NCI-H2227 (cell line): ENCODE measurements around the gene TAX1BP1.

Source experiments
- DNase-seq: peaks from one replicate; lab custom pipeline; 2025; ENCODE audit not compliant: unreplicated experiment; lab: John Stamatoyannopoulos, UW

Gene TAX1BP1

DNA sequence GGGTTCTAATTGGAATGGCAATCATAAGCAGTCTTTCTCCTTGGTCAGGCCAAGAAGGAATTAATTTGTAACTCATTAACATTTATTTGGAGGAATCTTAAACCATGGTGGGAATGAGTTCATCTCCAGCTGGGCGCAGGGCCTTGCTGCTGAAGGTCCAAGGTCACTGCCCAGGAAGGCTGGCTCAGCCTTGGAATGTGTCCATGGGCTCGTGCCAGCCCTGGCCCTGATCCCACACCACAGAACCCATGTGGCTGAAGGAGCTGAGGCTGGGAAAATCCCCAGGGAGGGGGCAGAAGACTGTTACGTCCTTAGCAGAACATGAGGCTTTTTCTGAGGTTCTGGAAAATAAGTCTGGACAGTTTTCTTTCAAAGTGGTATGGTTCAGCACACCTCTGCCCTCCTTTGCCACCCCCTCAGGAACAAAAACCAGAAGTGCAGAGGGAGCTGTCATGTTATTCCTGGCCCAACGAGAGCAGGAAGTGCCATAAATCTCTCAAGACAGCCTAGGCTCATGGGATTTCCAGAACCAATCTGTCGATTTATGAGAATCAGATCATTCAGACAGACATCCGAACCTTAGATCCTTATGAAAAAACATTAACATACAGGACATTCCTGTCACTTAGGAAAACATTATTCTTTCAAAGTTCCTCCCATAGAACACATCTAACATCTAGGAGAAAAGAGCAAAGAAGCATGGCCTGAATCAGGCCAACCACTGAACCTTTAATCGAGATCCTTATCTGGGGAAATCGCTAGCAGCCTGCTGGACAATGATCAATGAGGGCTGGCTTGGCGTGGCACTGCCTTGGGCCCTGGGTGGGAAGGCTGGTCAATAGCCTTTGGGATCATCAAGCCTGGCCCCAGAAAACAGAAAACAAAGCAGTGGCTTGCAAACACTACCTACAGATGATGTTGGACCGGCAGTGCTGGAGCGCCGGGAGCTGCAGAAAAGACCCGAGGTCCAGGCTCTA, 134.3 kb downstream of the TAX1BP1 start:
- no peak for DNase-seq

DNA sequence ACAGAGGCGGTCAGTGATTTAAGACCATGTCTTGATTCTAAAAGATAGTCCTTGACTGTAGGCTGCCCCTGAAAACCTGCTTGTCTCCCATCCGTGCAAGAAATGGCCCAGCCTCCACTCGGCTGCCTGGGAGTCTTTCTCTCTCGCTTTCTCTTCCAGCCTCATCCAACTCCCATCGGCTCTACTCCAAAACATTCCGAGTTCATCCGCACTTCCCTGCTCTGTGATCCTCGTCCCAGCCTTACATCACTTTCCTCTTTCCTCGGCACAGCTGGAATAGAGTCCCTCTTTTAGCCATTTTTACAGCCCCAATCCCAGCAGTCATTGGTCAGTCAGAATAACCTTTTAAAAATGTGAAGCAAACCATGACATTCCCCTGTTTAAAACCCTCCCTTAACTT, 135.1 kb downstream of the TAX1BP1 start:
- DNase-seq = no peak

DNA sequence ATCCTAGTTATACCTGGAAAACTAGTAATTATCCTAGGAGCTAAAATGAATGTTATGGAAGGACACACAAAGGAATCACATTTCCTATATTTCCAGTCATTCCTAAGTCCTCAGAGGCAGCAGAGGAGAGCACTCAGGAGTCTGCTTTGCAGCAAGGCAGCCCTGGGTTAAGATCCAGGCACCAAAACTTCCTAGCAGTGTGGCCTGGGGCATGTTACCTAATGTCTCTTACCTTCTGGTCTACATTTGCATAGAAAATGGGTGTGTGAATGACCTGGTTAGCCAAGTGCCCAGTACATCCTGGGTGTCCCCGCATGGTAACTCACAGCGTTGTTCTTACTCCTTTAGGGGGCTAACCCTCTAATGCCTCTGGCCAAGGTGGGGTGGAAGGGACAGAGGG, 135.9 kb downstream of the TAX1BP1 start:
- no peak for DNase-seq

DNA sequence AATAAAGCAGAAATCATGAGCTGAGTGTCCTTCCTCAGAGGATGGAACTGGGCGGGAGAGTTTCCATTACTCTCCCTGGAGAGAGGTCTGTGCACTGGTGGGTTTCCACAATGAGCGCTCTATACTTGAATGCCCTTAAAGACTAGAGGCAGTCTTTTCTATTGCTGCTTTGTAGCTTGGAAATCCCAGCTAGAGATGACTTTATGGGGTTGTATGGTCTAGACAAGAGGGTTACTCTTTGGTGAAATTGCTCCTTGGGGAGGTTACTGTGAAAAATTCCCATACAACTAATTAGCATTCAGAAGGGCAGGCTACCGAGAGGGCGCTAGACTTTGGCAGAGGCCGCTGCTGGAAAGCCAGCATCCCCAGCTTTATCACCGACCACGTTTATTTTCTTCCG, 136.8 kb downstream of the TAX1BP1 start:
- no peak for DNase-seq
